K562 (cell line): Measurements from ENCODE around the gene FSTL4. TPM values are rescaled to one million over a fixed set of nuclear protein-coding genes. Genes with fewer than 3 reads are reported as not detected.

Experiments used
- ATAC-seq: fragments of 200-7000 bp; cut with Tn5 transposase; 3 replicates; pipeline ENCODE4 v1.9.1; 2020; ENCODE audit warnings: moderate library complexity
- BruUV-seq: library from RNA; stranded (reverse); fragments of 400-500 nt; replicated peaks from 2 replicates; lab custom pipeline; 2021; lab: Mats Ljungman, UMichigan
- CTCF ChIA-PET: fragments of 300-600 bp; formaldehyde crosslinking; extraction: SDS; loops from one replicate; lab custom pipeline; 2021; ENCODE audit warnings: low intra/inter-chr PET ratio; lab: Yijun Ruan, JAX
- POLR2A ChIA-PET: fragments of 300-600, 350-650 bp; sonication (Branson Sonifier 250); formaldehyde crosslinking; extraction: SDS; loops from one replicate; lab custom pipeline; 2021; ENCODE audit warnings: antibody characterized with exemption, inconsistent platforms; lab: Yijun Ruan, JAX
- DNase-seq, 4 experiments: peaks; one replicate each; pipeline versions ENCODE4 v3.0.0 to v3.0.0-alpha.2; 2011 to 2018; ENCODE audit warnings: low spot score in 3 of 4, mixed read lengths in 3 of 4; ENCODE audit errors: extremely low read depth in 1 of 4
- FAIRE-seq: peaks from 2 replicates; lab custom pipeline; 2011; peaks lifted over from hg19 to GRCh38; lab: Jason Lieb, UNC
- H2AFZ ChIP-seq: 2 replicates; pipeline ENCODE4 v1.6.0; 2011; ENCODE audit warnings: low read depth, low read length, control low read depth, inconsistent platforms
- H3K27ac ChIP-seq: fragments of 200-600 bp; 3 replicates; pipeline ENCODE4 v1.8.0; 2011; ENCODE audit warnings: low read depth, mild to moderate bottlenecking, control low read depth, inconsistent platforms, low read length, moderate library complexity, mixed read lengths; ENCODE audit errors: extremely low read depth
- H3K27me3 ChIP-seq, 2 experiments: fragments of 300-600 bp in 1 of 2; 2 replicates in 1 of 2; 3 replicates in 1 of 2; pipeline versions ENCODE4 v1.6.0 to v1.8.0; 2011; ENCODE audit warnings: inconsistent platforms in 2 of 2, low read length in 2 of 2, mild to moderate bottlenecking in 1 of 2, mixed read lengths in 1 of 2, moderate library complexity in 1 of 2; ENCODE audit not compliant: control insufficient read depth in 2 of 2, insufficient read depth in 2 of 2
- H3K36me3 ChIP-seq: fragments of 300-600 bp; 3 replicates; pipeline ENCODE4 v1.8.0; 2011; ENCODE audit warnings: mild to moderate bottlenecking, low read length, inconsistent platforms; ENCODE audit not compliant: control insufficient read depth, insufficient read depth
- H3K4me1 ChIP-seq, 2 experiments: fragments of 200-600 bp in 1 of 2; replicated peaks in 1 of 2; 2 replicates in 1 of 2; 3 replicates in 1 of 2; pipeline versions ENCODE4 v1.5.1 to v1.8.0; 2011; ENCODE audit warnings: inconsistent platforms in 2 of 2, low read length in 2 of 2, mild to moderate bottlenecking in 1 of 2, mixed read lengths in 1 of 2, moderate library complexity in 1 of 2; ENCODE audit not compliant: control insufficient read depth in 2 of 2, insufficient read depth in 2 of 2
- H3K4me2 ChIP-seq: 2 replicates; pipeline ENCODE4 v1.6.1; 2011; ENCODE audit warnings: low read length, control low read depth, inconsistent platforms, mixed read lengths; ENCODE audit not compliant: insufficient read depth
- H3K4me3 ChIP-seq: fragments of 200-600 bp; sonication (generic), shearing (Covaris generic); 2 replicates; pipeline ENCODE4 v1.5.1; 2016; ENCODE audit warnings: control low read depth, inconsistent platforms
- H3K79me2 ChIP-seq: fragments of 200-600 bp; 3 replicates; pipeline ENCODE4 v1.8.0; 2011; ENCODE audit warnings: low read length, inconsistent platforms; ENCODE audit not compliant: control insufficient read depth, insufficient read depth
- H3K9ac ChIP-seq, 2 experiments: 2 replicates each; pipeline versions ENCODE4 v1.6.0 to v1.6.1; 2011; ENCODE audit warnings: low read depth in 2 of 2, low read length in 2 of 2, control low read depth in 1 of 2, inconsistent platforms in 1 of 2, mild to moderate bottlenecking in 1 of 2, mixed read lengths in 1 of 2; ENCODE audit not compliant: insufficient read depth in 1 of 2
- H3K9me1 ChIP-seq: one replicate; pipeline ENCODE4 v1.6.0; 2011; ENCODE audit warnings: inconsistent platforms, mild to moderate bottlenecking, low read length, moderate library complexity; ENCODE audit not compliant: control insufficient read depth, insufficient read depth
- H3K9me3 ChIP-seq: replicated peaks from 2 replicates; pipeline ENCODE4 v1.5.1; 2011; ENCODE audit warnings: low read depth, low read length, inconsistent platforms; ENCODE audit not compliant: control insufficient read depth, insufficient read depth
- H4K20me1 ChIP-seq: replicated peaks from 2 replicates; pipeline ENCODE4 v1.6.1; 2011; ENCODE audit warnings: low read length, inconsistent platforms, mixed read lengths; ENCODE audit not compliant: control insufficient read depth, insufficient read depth
- BRCA1 ChIP-seq, 2 experiments: fragments of 450-650 bp in 1 of 2; sonication (generic) in 1 of 2; formaldehyde crosslinking in 1 of 2; IDR thresholded peaks; 2 replicates each; pipeline versions ENCODE4 v1.5.0 to v1.6.1; 2017 to 2020; ENCODE audit warnings: mild to moderate bottlenecking in 1 of 2, missing genetic modification reagents in 1 of 2
- HIVEP1 ChIP-seq: fragments of 250-450 bp; sonication (Bioruptor Pico); IDR thresholded peaks from 2 replicates; pipeline ENCODE4 v1.4.0; 2020; ENCODE audit warnings: mild to moderate bottlenecking
- JUN ChIP-seq, 2 experiments: sonication (generic) in 1 of 2; formaldehyde crosslinking in 1 of 2; IDR thresholded peaks; 2 replicates each; pipeline versions ENCODE4 v1.6.1 to v1.8.0; 2012 to 2022; ENCODE audit warnings: borderline replicate concordance in 2 of 2, mild to moderate bottlenecking in 2 of 2, improper control_type of control experiment in 1 of 2, low read depth in 1 of 2, low read length in 1 of 2, missing genetic modification reagents in 1 of 2
- KAT7 ChIP-seq: sonication (generic); formaldehyde crosslinking; IDR thresholded peaks from 2 replicates; pipeline ENCODE4 v1.8.0; 2022; ENCODE audit warnings: missing genetic modification reagents, mild to moderate bottlenecking, borderline replicate concordance
- RCOR1 ChIP-seq, 2 experiments: IDR thresholded peaks; 2 replicates each; pipeline ENCODE4 v1.6.1; 2012; ENCODE audit warnings: low read depth in 2 of 2, low read length in 2 of 2, borderline replicate concordance in 1 of 2, improper control_type of control experiment in 1 of 2
- WGBS: fragments of 100-300 bp; shearing (Covaris generic); methylation state at CpG from one replicate; pipeline ENCODE4 v1.1.6; 2016; ENCODE audit warnings: low coverage, mixed read lengths; ENCODE audit not compliant: insufficient coverage; ENCODE audit errors: missing lambda C conversion rate; 5-methylcytosine and 5-hydroxymethylcytosine counted together
- in situ Hi-C: fragments of 300-500 bp; cut with MboI; formaldehyde crosslinking; loops from 4 replicates; pipeline ENCODE4 v1.15.0; 2018; ENCODE audit warnings: inconsistent platforms, mixed read lengths
- intact Hi-C: fragments of 100-400 bp; cut with micrococcal nuclease; formaldehyde crosslinking; loops from 2 replicates; pipeline ENCODE4 v1.14.2; 2022
- polyA plus RNA-seq, 8 experiments: library from polyadenylated mRNA; depleted of rRNA in 4 of 8; stranded (reverse) in 5 of 8; unstranded in 3 of 8; fragments of >200 nt; fragmentation: Nextera tagmentation in 2 of 8; fragmentation: Illumina TruSeq in 1 of 8; extraction: Ambion mirVana in 2 of 8; extraction: Trizol in 1 of 8; gene quantifications; 2 replicates each; pipeline versions ENCODE4 v1.2.1 to v1.2.3, GENCODE V29; 2011 to 2014; ENCODE audit warnings: inconsistent platforms in 1 of 8, missing spikeins in 1 of 8
- total RNA-seq, 7 experiments: library from RNA; depleted of rRNA in 6 of 7; stranded (reverse); fragments of >200 nt in 6 of 7; fragmentation: Illumina TruSeq in 2 of 7; extraction: Trizol in 2 of 7; gene quantifications; 2 replicates each; pipeline versions ENCODE4 v1.2.1 to v1.2.3, GENCODE V29; 2011 to 2021; ENCODE audit warnings: low replicate concordance in 1 of 7

Gene FSTL4
- total and polyA plus RNA-seq, 9 of the 15 experiments (the other 6 are each of a cell fraction or from before 2014, with no cell fraction given) = 0.08 to 0.18 (median 0.10) TPM; not detected in 5

DNA sequence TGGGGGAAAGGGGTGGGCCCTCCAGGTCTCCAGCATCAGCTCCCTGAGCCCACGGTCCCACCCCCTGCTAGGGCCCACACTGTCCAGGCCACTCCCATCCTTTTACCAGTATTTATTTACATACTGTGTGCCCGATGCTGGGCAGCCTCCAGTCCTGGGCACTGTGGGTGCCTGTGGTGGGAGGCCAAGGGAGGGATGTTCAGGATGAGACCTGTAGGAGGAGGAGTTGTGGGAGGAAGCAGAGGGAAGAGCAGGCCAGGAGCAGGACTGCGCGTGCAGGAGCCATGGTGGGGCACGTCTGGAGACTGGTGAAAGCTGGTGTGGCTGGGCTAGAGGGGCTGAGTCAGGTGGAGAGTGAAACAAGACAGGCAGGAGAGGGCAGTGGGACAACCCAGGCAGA, 293.1 kb downstream of the FSTL4 start:
- H3K36me3 ChIP-seq = no peaks in the 10 kb centered on the region
- BruUV-seq = no TSS peak
- 0% methylated on average over 5 of the region's 5 CpGs for WGBS
- no peak for FAIRE-seq
- TF ChIP-seq JUN (IDR thresholded peaks at IDR 0.05; ENCODE audit: borderline replicate concordance, low read depth, low read length) = no peak
- TF ChIP-seq JUN (CRISPR knock-in tag; IDR thresholded peaks at IDR 0.05; ENCODE audit: borderline replicate concordance) = no peak
- TF ChIP-seq HIVEP1 = no peak
- TF ChIP-seq BRCA1 (IDR thresholded peaks at IDR 0.05) = no peak
- TF ChIP-seq BRCA1 (CRISPR knock-in tag; IDR thresholded peaks at IDR 0.05) = no peak
- TF ChIP-seq KAT7 (CRISPR knock-in tag) = no peak
- TF ChIP-seq RCOR1 (IDR thresholded peaks at IDR 0.05; ENCODE audit: borderline replicate concordance in 1 of 2, low read depth in 2 of 2, low read length in 2 of 2) = no peak
- H3K9me1 ChIP-seq = no peaks in the 10 kb centered on the region
- intact Hi-C loops = no loop called here
- ChIA-PET POLR2A (interaction anchor here (0.5 to 1.4 kb wide), 3 partner anchors 10 to 56 kb away, joined by 3 to 6 read pairs (median 4); no protein-coding TSS in a partner anchor), CTCF (interaction anchor here (1.5 kb wide), 1 partner anchor 208 kb away, joined by 4 read pairs; no protein-coding TSS in a partner anchor)
- H3K27me3 ChIP-seq = peaks cover 3 to 57% of the 10 kb centered on the region in 2 experiments; a peak in 3 of 5 replicates
- no peaks in the 10 kb centered on the region for H3K9me3 ChIP-seq
- no peak overlapping the region for H2AFZ ChIP-seq
- H3K27ac ChIP-seq = no peak overlapping the region
- in situ Hi-C loops = no loop called here
- no peaks in the 10 kb centered on the region for H3K79me2 ChIP-seq
- no peak for DNase-seq
- H3K4me1 ChIP-seq = no peaks in the 10 kb centered on the region
- no peak overlapping the region for H3K9ac ChIP-seq
- no peak for ATAC-seq
- no peak overlapping the region for H3K4me3 ChIP-seq
- peaks cover 10% of the 10 kb centered on the region; the same call in 1 of the 2 replicates for H4K20me1 ChIP-seq
- no peak overlapping the region for H3K4me2 ChIP-seq
